ENCODE data around the gene CROT.

CROT gene

GRCh38 chr7:87420173-87420572 lies 74.7 kb downstream of the CROT start:
- peaks cover 7 to 57% (median 35%) of the 10 kb centered on the region in 11 experiments; a peak in 18 of 22 replicates for H3K36me3 ChIP-seq
- no peak overlapping the region for H3K4me2 ChIP-seq
- H3K27me3 ChIP-seq, result no peaks in the 10 kb centered on the region
- peaks cover 0 to 14% (median 0%) of the 10 kb centered on the region in 10 experiments; a peak in 5 of 20 replicates for H3K4me1 ChIP-seq
- H3K9ac ChIP-seq, result no peak overlapping the region
- no peaks in the 10 kb centered on the region for H3K9me3 ChIP-seq (replicated peaks in 1 of 11)
- H3K4me3 ChIP-seq, result no peak overlapping the region
- no peaks in the 10 kb centered on the region; a peak in 1 of 22 replicates for H4K20me1 ChIP-seq
- no peak overlapping the region for H3K27ac ChIP-seq
- TF ChIP-seq Cebpa-rat (IDR thresholded peaks at IDR 0.05), result no peak

- H3K27me3 ChIP-seq, result no peaks in the 10 kb centered on the region
- no peak overlapping the region for H3K4me3 ChIP-seq
- peaks cover 7 to 94% (median 64%) of the 10 kb centered on the region in 11 experiments; a peak in 18 of 22 replicates for H3K36me3 ChIP-seq
- no peak overlapping the region for H3K9ac ChIP-seq
- H3K4me1 ChIP-seq, result peaks cover 0 to 18% (median 0%) of the 10 kb centered on the region in 10 experiments; a peak in 5 of 20 replicates
- no peak for TF ChIP-seq Cebpa-rat (IDR thresholded peaks at IDR 0.05)
- H3K4me2 ChIP-seq, result no peak overlapping the region
- H3K27ac ChIP-seq, result no peak overlapping the region
- no peaks in the 10 kb centered on the region; a peak in 1 of 22 replicates for H4K20me1 ChIP-seq
- H3K9me3 ChIP-seq (replicated peaks in 1 of 11), result no peaks in the 10 kb centered on the region
Observed at GRCh38 chr7:87424075-87424474, 78.6 kb downstream of the CROT start.

- Histone ChIP-seq H3K4me3 (no peak overlapping the region), H3K36me3 (peaks cover 15 to 97% (median 63%) of the 10 kb centered on the region in 11 experiments; a peak in 21 of 22 replicates), H3K4me1 (peaks cover 0 to 18% (median 0%) of the 10 kb centered on the region in 10 experiments; a peak in 4 of 20 replicates), H4K20me1 (no peaks in the 10 kb centered on the region; a peak in 1 of 22 replicates), H3K9me3 (replicated peaks in 1 of 11) (no peaks in the 10 kb centered on the region), H3K9ac (no peak overlapping the region), H3K27me3 (no peaks in the 10 kb centered on the region), H3K4me2 (peak overlapping the region in 1 of 11 experiments; percentile 51; a peak in 1 of 22 replicates), H3K27ac (no peak overlapping the region)
- no peak for TF ChIP-seq Cebpa-rat (IDR thresholded peaks at IDR 0.05)
Observed at GRCh38 chr7:87426160-87426559, 80.7 kb downstream of the CROT start.

- TF ChIP-seq Cebpa-rat (IDR thresholded peaks at IDR 0.05), result no peak
- Histone ChIP-seq H3K4me3 (no peak overlapping the region), H3K4me1 (peaks cover 0 to 18% (median 0%) of the 10 kb centered on the region in 10 experiments; a peak in 4 of 20 replicates), H3K36me3 (peaks cover 15 to 97% (median 73%) of the 10 kb centered on the region in 11 experiments; a peak in 21 of 22 replicates), H3K27me3 (no peaks in the 10 kb centered on the region), H4K20me1 (no peaks in the 10 kb centered on the region; a peak in 1 of 22 replicates), H3K9ac (no peak overlapping the region), H3K9me3 (replicated peaks in 1 of 11) (no peaks in the 10 kb centered on the region), H3K4me2 (peak overlapping the region in 2 of 11 experiments; percentile 46 to 51; a peak in 4 of 22 replicates), H3K27ac (0 out of 22 replicates have a peak overlapping the region, but pooled peaks of 1 of the 11 experiments have one; percentile 23)
Observed at GRCh38 chr7:87427288-87427687, 81.8 kb downstream of the CROT start.

GRCh38 chr7:87432536-87432935 lies 87.1 kb downstream of the CROT start:
- H3K4me2 ChIP-seq, result no peak overlapping the region
- no peaks in the 10 kb centered on the region for H3K9me3 ChIP-seq (replicated peaks in 1 of 11)
- H3K27me3 ChIP-seq, result no peaks in the 10 kb centered on the region
- no peak for TF ChIP-seq Cebpa-rat (IDR thresholded peaks at IDR 0.05)
- no peak overlapping the region for H3K4me3 ChIP-seq
- peaks cover 10 to 93% (median 70%) of the 10 kb centered on the region in 11 experiments; a peak in 21 of 22 replicates for H3K36me3 ChIP-seq
- no peak overlapping the region for H3K9ac ChIP-seq
- H3K4me1 ChIP-seq, result peaks cover 0 to 1% (median 0%) of the 10 kb centered on the region in 10 experiments; a peak in 1 of 20 replicates
- no peak overlapping the region for H3K27ac ChIP-seq
- H4K20me1 ChIP-seq, result no peaks in the 10 kb centered on the region

GRCh38 chr7:87435546-87435945 lies 90.1 kb downstream of the CROT start:
- no peak overlapping the region for H3K27ac ChIP-seq
- no peaks in the 10 kb centered on the region for H3K27me3 ChIP-seq
- no peaks in the 10 kb centered on the region for H4K20me1 ChIP-seq
- peaks cover 26 to 96% (median 78%) of the 10 kb centered on the region in 11 experiments; a peak in 20 of 22 replicates for H3K36me3 ChIP-seq
- H3K9ac ChIP-seq, result no peak overlapping the region
- TF ChIP-seq Cebpa-rat (IDR thresholded peaks at IDR 0.05), result no peak
- H3K4me2 ChIP-seq, result no peak overlapping the region
- H3K4me1 ChIP-seq, result no peaks in the 10 kb centered on the region
- H3K9me3 ChIP-seq (replicated peaks in 1 of 11), result no peaks in the 10 kb centered on the region
- H3K4me3 ChIP-seq, result no peak overlapping the region

- peaks cover 0 to 22% (median 5%) of the 10 kb centered on the region in 10 experiments; a peak in 7 of 20 replicates for H3K4me1 ChIP-seq
- H3K9ac ChIP-seq, result no peak overlapping the region
- no peaks in the 10 kb centered on the region for H3K9me3 ChIP-seq (replicated peaks in 1 of 11)
- no peaks in the 10 kb centered on the region for H3K27me3 ChIP-seq
- peaks cover 0 to 72% (median 40%) of the 10 kb centered on the region in 11 experiments; a peak in 20 of 22 replicates for H3K36me3 ChIP-seq
- H3K4me2 ChIP-seq, result peak overlapping the region in 1 of 11 experiments; percentile 30; a peak in 1 of 22 replicates
- no peak overlapping the region for H3K4me3 ChIP-seq
- H3K27ac ChIP-seq, result no peak overlapping the region
- TF ChIP-seq Cebpa-rat (IDR thresholded peaks at IDR 0.05), result no peak
- H4K20me1 ChIP-seq, result no peaks in the 10 kb centered on the region
Observed at GRCh38 chr7:87445897-87446296, 100.4 kb downstream of the CROT start.

GRCh38 chr7:87447116-87447635 lies 101.7 kb downstream of the CROT start:
- TF ChIP-seq Cebpa-rat (IDR thresholded peaks at IDR 0.05), result no peak
- Histone ChIP-seq H3K36me3 (peaks cover 8 to 84% (median 48%) of the 10 kb centered on the region in 11 experiments; a peak in 21 of 22 replicates), H3K9me3 (replicated peaks in 1 of 11) (no peaks in the 10 kb centered on the region), H3K4me1 (peaks cover 0 to 22% (median 5%) of the 10 kb centered on the region in 10 experiments; a peak in 7 of 20 replicates), H3K4me2 (no peak overlapping the region), H3K4me3 (no peak overlapping the region), H4K20me1 (no peaks in the 10 kb centered on the region), H3K27ac (no peak overlapping the region), H3K27me3 (no peaks in the 10 kb centered on the region), H3K9ac (no peak overlapping the region)

GRCh38 chr7:87448388-87448787 lies 102.9 kb downstream of the CROT start:
- Histone ChIP-seq H3K4me3 (no peak overlapping the region), H3K9me3 (replicated peaks in 1 of 11) (no peaks in the 10 kb centered on the region), H3K36me3 (peaks cover under 1 to 81% (median 45%) of the 10 kb centered on the region in 11 experiments; a peak in 16 of 22 replicates), H4K20me1 (no peaks in the 10 kb centered on the region), H3K9ac (no peak overlapping the region), H3K27ac (no peak overlapping the region), H3K4me1 (peaks cover 0 to 22% (median 5%) of the 10 kb centered on the region in 10 experiments; a peak in 7 of 20 replicates), H3K27me3 (no peaks in the 10 kb centered on the region), H3K4me2 (peak overlapping the region in 3 of 11 experiments; percentile 18 to 34 (median 31); a peak in 5 of 22 replicates)
- no peak for TF ChIP-seq Cebpa-rat (IDR thresholded peaks at IDR 0.05)

Data from BLaER1 treated with 17β-estradiol and CSF1 and Interleukin-3, amounts not matched to agents 10 nM and 100 nM (cell line).